ENCODE results near the gene PRKACA.

PRKACA gene

GRCh38 chr19:14117668-14118164, at the start of gene PRKACA:
TSS of gene PRKACA (minus strand) at chr19:14117762. CDS start at chr19:14117547, 215 bp downstream.
- peak; percentile 95 for DNase-seq (ENCODE audit: low read depth)

- DNase-seq (ENCODE audit: low read depth) = no peak
Observed at GRCh38 chr19:14166999-14167575, 49.5 kb upstream of the PRKACA start.

GRCh38 chr19:14165990-14166830, 48.6 kb upstream of the PRKACA start:
- DNase-seq (ENCODE audit: low read depth) = no peak

- DNase-seq (ENCODE audit: low read depth) = no peak
Observed at GRCh38 chr19:14164724-14165493, 47.3 kb upstream of the PRKACA start.

DNA sequence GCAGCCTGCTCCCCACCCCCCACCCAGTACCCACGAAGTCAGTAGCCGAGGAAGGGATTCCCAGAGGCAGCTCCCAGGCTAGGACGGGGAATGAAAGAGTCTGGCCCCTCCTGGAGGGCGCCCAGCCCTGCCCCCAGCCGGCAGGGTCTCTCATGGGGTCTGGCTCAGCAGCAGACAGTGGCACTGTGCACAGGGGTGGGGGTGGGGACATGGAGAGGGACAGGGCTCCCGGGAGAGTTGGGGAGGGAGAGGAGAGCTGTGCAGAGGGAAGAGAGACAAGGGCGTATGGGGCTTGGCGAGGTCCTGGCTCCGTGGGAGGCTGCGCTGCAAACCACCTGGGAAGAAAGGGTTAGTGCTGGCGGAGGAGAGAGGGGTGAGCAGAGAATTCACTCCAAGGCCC, 46.5 kb upstream of the PRKACA start:
- DNase-seq (ENCODE audit: low read depth) = no peak

- no peak for DNase-seq (ENCODE audit: low read depth)
Observed at GRCh38 chr19:14162871-14163297, 45.3 kb upstream of the PRKACA start.

DNA sequence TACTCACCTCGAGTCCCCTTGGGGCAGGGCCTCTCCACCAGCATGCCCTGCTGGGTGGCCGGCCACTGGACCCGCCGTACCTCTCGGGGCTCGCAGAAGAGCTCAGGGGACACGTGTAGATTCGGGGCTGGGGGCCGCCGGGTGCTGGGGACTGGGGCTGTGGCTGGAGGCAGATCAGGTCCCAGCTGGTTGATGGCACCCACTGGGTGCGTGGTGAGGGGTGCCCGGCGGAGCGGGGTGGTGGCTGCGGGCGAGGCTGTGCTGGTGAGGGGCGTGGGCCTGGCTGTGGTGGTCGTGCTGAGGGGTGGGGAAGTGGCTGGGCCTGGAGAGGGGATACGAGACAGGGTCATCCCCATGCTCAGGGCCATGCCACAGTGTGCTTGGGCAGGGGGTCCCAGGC, 43.7 kb upstream of the PRKACA start:
- DNase-seq (ENCODE audit: low read depth) = no peak

GRCh38 chr19:14160017-14160703, 42.6 kb upstream of the PRKACA start:
- DNase-seq (ENCODE audit: low read depth) = no peak

DNA sequence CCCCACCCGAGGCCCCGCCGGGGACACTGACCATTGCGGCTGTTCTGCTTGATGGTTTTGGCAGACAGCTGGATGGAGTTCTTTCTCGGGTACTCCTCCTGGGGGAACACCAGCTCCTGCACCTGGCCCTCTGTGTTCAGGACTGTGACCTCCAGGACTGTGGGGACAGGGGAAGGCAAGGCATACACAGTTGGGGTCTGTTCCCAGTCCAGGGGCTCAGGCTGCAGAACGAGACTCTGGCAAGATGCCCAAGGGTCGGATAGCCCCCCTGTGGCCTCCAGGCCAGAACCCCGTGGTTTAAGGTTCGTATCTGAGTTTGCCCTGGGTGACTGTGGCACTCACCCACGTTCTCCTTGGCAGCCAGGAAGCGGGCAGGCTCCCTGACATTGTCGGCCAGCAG, 41.5 kb upstream of the PRKACA start:
- DNase-seq (ENCODE audit: low read depth) = no peak

- no peak for DNase-seq (ENCODE audit: low read depth)
Observed at GRCh38 chr19:14158276-14159023, 40.9 kb upstream of the PRKACA start.

GRCh38 chr19:14156971-14157717, 39.6 kb upstream of the PRKACA start:
- DNase-seq (ENCODE audit: low read depth) = no peak

DNA sequence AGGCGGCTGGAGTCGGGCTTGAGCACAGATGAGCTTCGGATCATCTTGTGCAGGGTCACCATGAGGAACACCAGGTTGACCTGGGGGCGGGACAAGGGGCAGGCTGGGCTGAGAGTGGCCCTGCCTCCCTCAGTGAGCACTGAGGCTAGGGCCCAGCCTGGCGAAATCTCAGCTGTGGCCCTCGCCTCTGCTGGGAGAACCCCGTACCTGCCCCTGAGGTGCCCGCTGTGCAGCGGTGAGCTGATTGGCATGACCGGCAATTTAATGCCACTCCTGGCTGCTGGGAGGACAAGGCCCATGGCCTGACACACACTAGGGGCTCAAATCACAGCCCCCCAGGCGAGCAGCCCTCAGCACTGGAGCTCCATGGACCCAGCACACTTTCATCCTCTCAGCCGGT, 38.6 kb upstream of the PRKACA start:
- no peak for DNase-seq (ENCODE audit: low read depth)

DNA sequence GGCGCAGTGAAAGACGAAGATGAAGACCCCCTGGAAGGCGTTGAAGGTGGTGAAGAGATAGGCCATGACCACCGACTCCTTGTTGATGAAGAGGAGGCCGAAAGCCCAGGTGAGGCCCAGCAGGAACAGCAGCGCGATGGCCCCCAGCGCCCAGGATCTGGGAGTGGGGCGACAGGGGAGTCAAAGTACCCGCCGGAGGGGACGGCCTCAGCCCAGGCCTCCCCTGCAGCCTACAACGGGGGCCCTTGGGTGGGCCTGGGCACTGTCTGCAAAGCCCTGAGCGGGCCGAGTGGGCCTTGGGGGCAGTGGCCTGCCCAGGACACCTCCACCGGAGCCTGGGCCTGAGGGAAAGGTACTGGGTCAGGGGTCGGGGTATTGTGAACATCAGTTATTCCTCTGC, 37.8 kb upstream of the PRKACA start:
- DNase-seq (ENCODE audit: low read depth) = no peak

GRCh38 chr19:14152713-14153112, 35.2 kb upstream of the PRKACA start:
- DNase-seq (ENCODE audit: low read depth) = no peak

DNA sequence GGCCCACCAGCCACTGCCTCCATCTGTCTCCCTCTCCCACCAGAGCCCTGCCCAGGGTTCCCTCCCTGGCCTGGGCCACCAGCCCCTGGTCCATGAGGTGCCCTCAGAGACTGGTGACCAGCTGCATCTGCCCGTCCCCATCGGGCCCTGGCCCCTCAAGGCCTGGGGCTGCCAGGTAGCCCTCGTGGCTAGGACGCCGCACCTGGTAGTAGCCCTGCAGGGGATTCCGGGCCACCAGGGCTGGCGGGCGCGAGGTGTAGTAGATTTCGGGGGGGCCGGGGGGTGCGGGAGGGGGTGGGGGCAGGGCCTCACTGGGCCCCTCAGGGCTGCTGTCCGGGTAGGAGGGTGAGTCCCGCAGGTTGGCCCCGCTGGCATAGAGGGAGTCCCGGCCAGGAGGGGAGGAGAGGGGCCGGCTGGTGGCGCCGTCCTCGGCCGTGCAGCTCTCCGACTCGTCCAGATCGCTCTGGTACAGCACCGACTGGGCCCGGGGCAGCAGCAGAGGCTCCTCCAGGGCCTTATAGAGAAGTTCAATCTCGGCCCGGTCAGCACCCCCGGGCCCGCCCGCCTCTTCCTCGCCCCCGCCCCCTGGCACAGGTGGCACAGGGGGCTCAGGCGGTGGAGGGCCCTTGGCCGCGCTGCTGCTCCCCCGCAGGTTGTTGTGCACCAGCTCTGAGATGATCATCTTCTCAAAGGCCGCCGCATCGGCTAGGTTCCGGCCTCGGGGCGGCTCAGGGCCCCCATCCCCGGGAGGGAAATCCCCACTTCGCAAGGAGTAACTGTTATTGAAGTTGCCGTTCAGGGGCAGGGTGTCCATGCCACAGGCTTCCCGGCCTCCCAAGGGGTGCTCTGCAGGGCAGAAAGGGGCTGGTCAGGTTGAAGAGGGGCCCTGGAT, 33.5 kb upstream of the PRKACA start:
- DNase-seq (ENCODE audit: low read depth) = no peak

- no peak for DNase-seq (ENCODE audit: low read depth)
Observed at GRCh38 chr19:14150041-14150769, 32.6 kb upstream of the PRKACA start.

DNA sequence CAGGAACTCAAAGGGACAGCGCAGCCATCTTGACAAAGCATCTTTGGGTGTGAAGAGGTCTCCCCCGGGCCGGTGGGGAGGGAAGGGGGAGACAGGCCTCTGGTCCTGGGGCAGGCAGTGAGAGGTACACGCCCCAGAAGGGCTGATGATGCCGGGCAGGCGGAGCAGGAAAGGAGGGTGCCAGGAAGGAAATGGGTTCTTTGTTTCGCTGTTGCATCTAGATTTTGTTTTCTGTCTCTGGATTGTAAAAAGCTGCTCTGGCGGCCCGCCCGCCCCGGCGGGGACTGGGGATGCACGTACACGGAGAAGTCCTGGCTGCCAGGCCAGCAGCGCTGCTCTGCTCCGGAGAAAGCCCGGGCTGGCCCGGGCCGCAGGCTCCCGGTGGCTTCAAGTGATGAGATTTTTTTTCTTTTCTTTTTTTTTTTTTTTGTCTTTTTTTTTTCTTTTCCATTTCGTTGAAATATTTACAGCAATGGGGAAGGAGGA, 32.0 kb upstream of the PRKACA start:
- peak; percentile 50 for DNase-seq (ENCODE audit: low read depth)

DNA sequence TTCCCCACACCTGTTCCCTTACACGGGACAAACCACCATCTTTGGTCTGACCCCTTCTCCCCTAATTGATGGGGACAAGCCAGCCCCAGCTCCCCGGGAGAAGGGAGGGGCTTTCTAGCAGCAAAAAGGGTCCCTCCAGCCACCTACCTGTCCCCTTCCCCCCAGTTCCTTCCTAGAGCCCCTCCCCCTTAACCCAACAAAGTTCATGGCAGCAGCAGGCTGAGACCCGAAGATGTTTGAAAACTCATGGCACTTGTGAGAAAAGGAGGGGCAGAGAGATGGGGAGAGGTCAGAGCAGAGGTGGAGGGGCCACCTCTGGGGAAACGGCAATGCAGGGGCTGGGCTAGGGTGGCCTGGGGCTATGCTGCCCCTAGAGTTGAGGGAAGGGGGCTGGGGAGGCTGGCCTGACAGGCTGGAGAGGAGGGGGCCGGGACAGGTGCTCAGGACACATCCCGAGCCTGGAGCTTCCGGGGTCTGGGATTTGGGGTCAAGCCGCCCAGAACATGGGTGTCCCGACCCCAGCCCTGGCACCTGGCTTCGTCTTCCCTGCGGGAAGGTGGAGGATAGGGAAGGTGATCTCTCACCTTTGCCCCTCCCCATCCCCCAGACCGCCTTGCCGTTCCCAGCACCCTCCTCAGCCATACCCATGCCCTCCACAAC, 31.3 kb upstream of the PRKACA start:
- DNase-seq (ENCODE audit: low read depth) = no peak
